Myocyte (in vitro differentiated cells): ENCODE measurements around the gene ZNF628. TPM values are rescaled to one million over a fixed set of nuclear protein-coding genes. Genes with fewer than 3 reads are reported as not detected.

Experiments used
- DNase-seq: peaks from one replicate; pipeline ENCODE4 v3.0.0-alpha.2; 2012; ENCODE audit warnings: low read depth
- total RNA-seq: library from RNA; depleted of rRNA; stranded (reverse); fragments of >200 nt; gene quantifications from 2 replicates; pipeline ENCODE4 v1.2.3, GENCODE V29; 2014

ZNF628 gene
- total RNA-seq, 1 donor from 2014 or later = 12.3 TPM

GRCh38 chr19:55527197-55528029 lies 51.0 kb downstream of the ZNF628 start:
- no peak for DNase-seq

- no peak for DNase-seq
Observed at GRCh38 chr19:55528030-55528803, 51.8 kb downstream of the ZNF628 start.

GRCh38 chr19:55529636-55530234 lies 53.3 kb downstream of the ZNF628 start:
- DNase-seq = no peak

GRCh38 chr19:55530996-55531395 lies 54.6 kb downstream of the ZNF628 start:
- DNase-seq = no peak

Other genes starting within 250 kb of the ZNF628 start
- 0.73 and 0.83 TPM in 2 replicates for gene TMEM86B, start 247.9 kb upstream of the ZNF628 start, total RNA-seq
- gene PPP6R1, start 217.6 kb upstream of the ZNF628 start, total RNA-seq = 64.6 and 68.0 TPM in 2 replicates
- gene HSPBP1, start 196.5 kb upstream of the ZNF628 start, total RNA-seq = 37.1 and 39.3 TPM in 2 replicates
- 5.5 and 12.2 TPM in 2 replicates for gene BRSK1, start 192.6 kb upstream of the ZNF628 start, total RNA-seq
- gene TMEM150B, start 151.3 kb upstream of the ZNF628 start, total RNA-seq = not detected in 2 replicates
- 17.3 and 28.9 TPM in 2 replicates for gene KMT5C, start 136.7 kb upstream of the ZNF628 start, total RNA-seq
- gene COX6B2, start 121.9 kb upstream of the ZNF628 start, total RNA-seq = 0.24 TPM in 1 of 2 replicates, not detected in the other
- gene GARIN5B, start 113.4 kb upstream of the ZNF628 start, total RNA-seq = not detected in 2 replicates
- gene IL11, start 106.2 kb upstream of the ZNF628 start, total RNA-seq = 0.19 and 0.83 TPM in 2 replicates
- not detected in 2 replicates for gene TMEM190, start 99.8 kb upstream of the ZNF628 start, total RNA-seq
- gene TMEM238, start 92.3 kb upstream of the ZNF628 start, total RNA-seq = not detected in 2 replicates
- 321 and 447 TPM in 2 replicates for gene RPL28, start 90.7 kb upstream of the ZNF628 start, total RNA-seq
- 39.8 and 54.9 TPM in 2 replicates for gene UBE2S, start 68.8 kb upstream of the ZNF628 start, total RNA-seq
- not detected in 2 replicates for gene SHISA7, start 33.3 kb upstream of the ZNF628 start, total RNA-seq
- gene ISOC2, start 15.0 kb upstream of the ZNF628 start, total RNA-seq = 152 and 196 TPM in 2 replicates
- not detected in 2 replicates for gene C19orf85, start 11.9 kb upstream of the ZNF628 start, total RNA-seq
- gene NAT14, start 8.6 kb downstream of the ZNF628 start, total RNA-seq = 24.7 and 26.4 TPM in 2 replicates
- gene SSC5D, start 11.8 kb downstream of the ZNF628 start, total RNA-seq = 1.2 and 2.1 TPM in 2 replicates
- gene SBK2, start 60.5 kb downstream of the ZNF628 start, total RNA-seq = 39.9 and 84.5 TPM in 2 replicates
- 1.4 and 5.1 TPM in 2 replicates for gene SBK3, start 68.9 kb downstream of the ZNF628 start, total RNA-seq
- gene ZNF579, start 104.2 kb downstream of the ZNF628 start, total RNA-seq = 13.1 and 13.3 TPM in 2 replicates
- gene FIZ1, start 122.9 kb downstream of the ZNF628 start, total RNA-seq = 5.3 and 9.1 TPM in 2 replicates
- 21.9 and 29.8 TPM in 2 replicates for gene ZNF524, start 123.7 kb downstream of the ZNF628 start, total RNA-seq
- 2.9 and 3.5 TPM in 2 replicates for gene ZNF865, start 129.0 kb downstream of the ZNF628 start, total RNA-seq
- gene ZNF784, start 147.9 kb downstream of the ZNF628 start, total RNA-seq = 8.7 and 9.3 TPM in 2 replicates
- gene ZNF580, start 164.4 kb downstream of the ZNF628 start, total RNA-seq = 10.2 and 14.7 TPM in 2 replicates
- gene ZNF581, start 167.0 kb downstream of the ZNF628 start, total RNA-seq = 11.4 and 13.2 TPM in 2 replicates
- 23.5 and 25.5 TPM in 2 replicates for gene CCDC106, start 171.6 kb downstream of the ZNF628 start, total RNA-seq
- 63.8 and 67.0 TPM in 2 replicates for gene U2AF2, start 178.4 kb downstream of the ZNF628 start, total RNA-seq
- 73.4 and 93.4 TPM in 2 replicates for gene EPN1, start 198.6 kb downstream of the ZNF628 start, total RNA-seq